GM13977 (cell line): ENCODE data around the gene KAT7.
A peak's percentile ranks its signal among the peaks of the same experiment; 100 is the strongest.

Source experiments
- DNase-seq: peaks from one replicate; pipeline ENCODE4 v3.0.0; 2012; ENCODE audit warnings: low spot score
- in situ Hi-C: fragments of 300-500 bp; cut with MboI; formaldehyde crosslinking; loops from one replicate; pipeline ENCODE4 v1.12.0; 2022; ENCODE audit warnings: low sequenced_read_pairs, low pct_unique_long_range_greater_than_20kb, mixed read lengths, inconsistent platforms; ENCODE audit not compliant: unreplicated experiment
- TF ChIP-seq, protein P1 (sequence below): IDR thresholded peaks from 2 replicates; pipeline ENCODE4 v1.5.1; 2012; ENCODE audit warnings: mild to moderate bottlenecking, control low read depth; ENCODE audit not compliant: insufficient read depth; ENCODE audit errors: extremely low read depth, missing control alignments

Gene KAT7

DNA sequence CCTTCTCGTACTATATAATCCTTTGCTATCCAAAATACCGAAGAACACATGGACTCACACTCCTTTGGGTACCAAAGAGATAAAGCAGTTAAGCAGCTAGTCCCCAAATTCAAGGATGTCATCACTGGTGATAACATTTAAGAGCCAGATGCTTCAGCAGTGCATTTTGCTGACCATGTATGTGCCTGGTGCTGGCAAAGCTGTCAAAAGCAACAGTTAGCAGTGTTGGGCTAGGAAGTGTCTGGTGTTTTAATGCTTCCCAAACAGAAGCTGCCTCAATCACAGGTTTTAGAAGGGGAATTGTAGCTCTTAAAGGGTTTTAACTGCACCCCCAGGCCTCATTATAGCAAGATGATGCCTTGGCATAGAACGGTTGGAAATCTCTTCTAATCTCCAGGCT lies 29.3 kb upstream of the KAT7 start:
- TF ChIP-seq, protein P1, sequence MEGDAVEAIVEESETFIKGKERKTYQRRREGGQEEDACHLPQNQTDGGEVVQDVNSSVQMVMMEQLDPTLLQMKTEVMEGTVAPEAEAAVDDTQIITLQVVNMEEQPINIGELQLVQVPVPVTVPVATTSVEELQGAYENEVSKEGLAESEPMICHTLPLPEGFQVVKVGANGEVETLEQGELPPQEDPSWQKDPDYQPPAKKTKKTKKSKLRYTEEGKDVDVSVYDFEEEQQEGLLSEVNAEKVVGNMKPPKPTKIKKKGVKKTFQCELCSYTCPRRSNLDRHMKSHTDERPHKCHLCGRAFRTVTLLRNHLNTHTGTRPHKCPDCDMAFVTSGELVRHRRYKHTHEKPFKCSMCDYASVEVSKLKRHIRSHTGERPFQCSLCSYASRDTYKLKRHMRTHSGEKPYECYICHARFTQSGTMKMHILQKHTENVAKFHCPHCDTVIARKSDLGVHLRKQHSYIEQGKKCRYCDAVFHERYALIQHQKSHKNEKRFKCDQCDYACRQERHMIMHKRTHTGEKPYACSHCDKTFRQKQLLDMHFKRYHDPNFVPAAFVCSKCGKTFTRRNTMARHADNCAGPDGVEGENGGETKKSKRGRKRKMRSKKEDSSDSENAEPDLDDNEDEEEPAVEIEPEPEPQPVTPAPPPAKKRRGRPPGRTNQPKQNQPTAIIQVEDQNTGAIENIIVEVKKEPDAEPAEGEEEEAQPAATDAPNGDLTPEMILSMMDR, result no peak
- in situ Hi-C loops, result no loop called here

DNA sequence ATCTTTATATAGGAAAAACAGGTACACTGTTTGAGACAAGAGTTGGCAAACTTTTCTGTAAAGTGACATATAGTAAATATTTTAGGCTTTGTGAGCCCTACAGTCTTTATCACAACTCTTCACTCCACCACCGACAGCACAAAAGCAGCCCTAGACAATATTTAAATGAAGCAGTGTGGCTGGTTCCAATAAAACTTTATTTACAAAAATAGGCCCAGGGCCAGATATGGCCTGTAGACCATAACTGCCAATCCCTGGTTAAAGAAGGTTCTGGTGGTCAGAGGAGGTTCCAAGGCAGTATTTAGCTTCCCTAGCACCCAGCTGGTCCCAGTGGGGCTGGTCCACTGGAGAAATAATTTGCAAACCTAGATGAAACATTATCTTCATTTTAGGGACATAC lies 28.2 kb upstream of the KAT7 start:
- DNase-seq, result no peak
- in situ Hi-C loops, result no loop called here
- TF ChIP-seq, protein P1, result no peak

More for the DNA sequence above, 29.3 kb upstream of the KAT7 start:
- no peak for DNase-seq

DNA sequence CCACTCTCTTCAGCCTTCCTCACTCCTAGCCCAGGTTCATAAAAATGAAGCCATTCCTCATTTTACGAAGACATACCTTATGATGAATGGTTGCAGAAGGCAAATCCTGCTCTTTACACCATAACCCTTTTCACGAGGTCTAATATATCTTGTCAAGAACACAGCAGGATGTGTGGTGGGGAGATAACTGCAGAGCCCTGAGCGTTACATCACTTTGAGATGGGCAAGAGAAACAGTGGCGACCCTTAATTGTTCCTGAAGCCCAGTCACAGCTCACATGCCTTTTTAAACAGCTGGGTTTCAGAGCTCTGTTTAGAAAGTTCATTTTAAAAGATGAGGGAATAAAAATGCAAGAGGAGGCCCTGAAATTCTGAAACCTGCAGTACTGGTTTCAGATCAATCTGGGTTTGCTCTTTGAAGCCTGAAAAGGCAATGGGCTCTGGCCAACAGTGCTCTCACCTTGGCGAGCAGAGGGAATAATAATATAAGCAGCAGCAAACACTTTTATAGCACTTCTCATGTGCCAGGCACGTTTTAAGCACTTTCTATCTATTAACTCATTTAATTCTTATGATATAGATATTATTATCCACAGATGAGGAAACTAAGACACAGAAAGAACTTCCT lies 27.4 kb upstream of the KAT7 start:
- TF ChIP-seq, protein P1, result no peak
- DNase-seq, result no peak
- in situ Hi-C loops, result no loop called here

DNA sequence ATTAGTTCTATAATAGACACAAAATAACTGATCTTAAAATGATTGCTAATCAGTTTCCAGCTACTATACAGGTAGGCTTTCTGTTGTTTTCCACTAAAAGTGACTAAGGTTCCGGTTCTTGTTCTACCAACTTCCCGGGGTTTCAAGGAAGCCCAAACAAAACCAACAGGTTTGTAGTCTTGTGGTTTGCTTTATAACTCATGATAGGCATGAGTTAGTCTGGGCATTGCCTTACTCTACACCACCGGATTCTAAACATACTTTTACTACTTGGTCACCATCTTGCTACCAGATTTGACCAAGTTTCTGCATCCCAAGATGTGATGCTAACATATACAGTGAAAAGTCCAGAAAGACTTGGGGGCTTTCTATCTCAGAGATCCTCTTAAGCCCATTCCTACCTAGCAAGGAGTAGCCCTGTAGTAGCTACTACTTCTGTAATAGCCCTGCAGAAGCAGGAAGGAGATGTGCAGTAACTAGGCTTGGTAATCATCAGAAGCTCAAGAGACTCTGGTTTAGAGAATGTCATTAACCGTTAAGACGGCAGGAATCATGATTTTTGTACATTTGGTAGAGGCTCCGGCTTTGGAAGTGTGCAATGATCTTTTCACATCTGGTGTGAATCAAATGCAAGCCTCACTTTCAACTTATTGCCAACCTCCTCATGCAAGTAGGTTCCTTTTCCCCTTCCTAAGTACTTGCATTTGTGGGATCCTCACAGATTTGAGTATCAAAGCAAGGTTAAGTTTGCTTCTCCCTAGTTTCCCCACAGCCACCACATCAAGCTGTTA lies 26.1 kb upstream of the KAT7 start:
- in situ Hi-C loops, result no loop called here
- no peak for DNase-seq

DNA sequence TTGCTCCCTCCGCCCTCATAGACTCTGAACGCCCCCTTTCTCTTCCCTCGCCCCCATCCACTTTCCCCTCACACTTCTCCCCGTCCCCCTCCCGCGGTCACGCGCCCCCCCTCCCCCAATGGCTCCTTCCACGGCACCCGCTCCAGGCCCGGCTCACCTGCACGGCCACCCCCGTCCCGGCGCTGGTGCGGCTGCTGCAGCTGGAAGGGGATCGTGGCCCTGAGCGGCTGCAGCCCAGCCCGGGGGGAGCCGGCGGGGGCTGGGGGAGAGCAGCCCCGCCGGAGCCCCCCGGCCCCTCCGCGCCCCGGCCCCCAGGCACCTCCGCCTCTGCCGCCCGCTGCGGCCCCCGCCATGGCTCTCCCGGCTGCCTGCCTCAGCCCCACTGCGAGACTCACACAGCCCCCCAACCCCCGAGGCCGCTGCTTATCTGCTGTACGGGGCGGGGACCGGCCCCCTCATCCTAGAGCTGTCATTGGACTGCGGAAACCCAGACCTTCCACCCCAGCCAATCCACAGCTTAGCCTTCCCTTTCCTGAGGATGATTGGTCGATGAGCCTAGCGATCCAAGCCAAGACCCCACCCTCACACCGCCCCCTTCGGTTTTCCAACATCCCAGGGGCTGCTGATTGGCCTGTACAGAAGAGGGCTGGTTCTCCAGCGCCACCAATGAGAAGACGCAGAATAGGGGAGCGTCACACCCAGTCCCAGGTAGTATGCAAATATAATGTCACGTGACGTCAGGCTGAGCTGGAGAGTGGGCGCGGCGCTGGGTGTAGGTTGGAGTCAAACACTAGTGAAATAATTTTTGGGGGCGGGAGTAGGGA lies 24.5 kb upstream of the KAT7 start, which contains the start of gene FAM117A:
TSS of gene FAM117A (minus strand) at position 397 of the 824 bp plus-strand sequence. CDS start at position 353, 44 bp downstream.
- peak; percentile 99 for DNase-seq
- in situ Hi-C loops, result no loop called here
- TF ChIP-seq, protein P1, result no peak

More for the DNA sequence above, 26.1 kb upstream of the KAT7 start:
- TF ChIP-seq, protein P1, result no peak

DNA sequence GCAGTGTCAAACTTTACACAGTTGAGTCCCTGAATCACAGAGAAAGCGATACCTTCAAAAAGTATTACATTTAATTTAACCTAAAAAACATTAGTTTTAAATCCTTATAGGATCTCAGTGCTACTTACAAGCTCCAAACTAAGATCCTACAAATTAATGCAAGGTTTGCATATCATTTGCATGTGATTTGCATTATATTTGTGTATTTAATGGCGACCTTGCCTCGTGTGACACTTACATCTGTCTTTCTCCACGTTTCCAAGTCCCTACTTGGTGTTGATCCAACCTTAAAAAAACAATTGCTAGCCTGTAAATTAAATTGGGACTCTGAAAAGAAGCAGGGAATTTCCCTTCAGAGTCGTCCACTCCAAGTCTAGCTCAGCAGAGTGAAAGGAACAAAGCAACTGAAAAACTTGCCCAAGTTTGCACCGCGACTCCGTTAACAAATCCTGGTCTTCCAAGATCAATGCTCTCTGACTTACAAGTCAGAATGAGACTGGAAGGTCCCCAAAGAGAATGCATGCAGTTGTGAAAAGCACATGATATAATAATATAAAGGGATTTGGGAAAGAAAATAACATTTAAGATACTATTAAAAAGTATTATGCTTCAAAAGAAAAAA lies 23.8 kb upstream of the KAT7 start:
- in situ Hi-C loops, result no loop called here
- no peak for DNase-seq
- TF ChIP-seq, protein P1, result no peak
